K562 (cell line): ENCODE data around the gene NDUFA7. TPM values are rescaled to one million over a fixed set of nuclear protein-coding genes. Genes with fewer than 3 reads are reported as not detected.

Experiments used
- ATAC-seq: fragments of 200-7000 bp; cut with Tn5 transposase; 3 replicates; pipeline ENCODE4 v1.9.1; 2020; ENCODE audit warnings: moderate library complexity
- BruUV-seq: library from RNA; stranded (reverse); fragments of 400-500 nt; replicated peaks from 2 replicates; lab custom pipeline; 2021; lab: Mats Ljungman, UMichigan
- CTCF ChIA-PET: fragments of 300-600 bp; formaldehyde crosslinking; extraction: SDS; loops from one replicate; lab custom pipeline; 2021; ENCODE audit warnings: low intra/inter-chr PET ratio; lab: Yijun Ruan, JAX
- POLR2A ChIA-PET: fragments of 300-600, 350-650 bp; sonication (Branson Sonifier 250); formaldehyde crosslinking; extraction: SDS; loops from one replicate; lab custom pipeline; 2021; ENCODE audit warnings: antibody characterized with exemption, inconsistent platforms; lab: Yijun Ruan, JAX
- DNase-seq, 4 experiments: peaks; one replicate each; pipeline versions ENCODE4 v3.0.0 to v3.0.0-alpha.2; 2011 to 2018; ENCODE audit warnings: low spot score in 3 of 4, mixed read lengths in 3 of 4; ENCODE audit errors: extremely low read depth in 1 of 4
- FAIRE-seq: peaks from 2 replicates; lab custom pipeline; 2011; peaks lifted over from hg19 to GRCh38; lab: Jason Lieb, UNC
- H2AFZ ChIP-seq: 2 replicates; pipeline ENCODE4 v1.6.0; 2011; ENCODE audit warnings: low read depth, low read length, control low read depth, inconsistent platforms
- H3K27ac ChIP-seq: fragments of 200-600 bp; 3 replicates; pipeline ENCODE4 v1.8.0; 2011; ENCODE audit warnings: low read depth, mild to moderate bottlenecking, control low read depth, inconsistent platforms, low read length, moderate library complexity, mixed read lengths; ENCODE audit errors: extremely low read depth
- H3K27me3 ChIP-seq, 2 experiments: fragments of 300-600 bp in 1 of 2; 2 replicates in 1 of 2; 3 replicates in 1 of 2; pipeline versions ENCODE4 v1.6.0 to v1.8.0; 2011; ENCODE audit warnings: inconsistent platforms in 2 of 2, low read length in 2 of 2, mild to moderate bottlenecking in 1 of 2, mixed read lengths in 1 of 2, moderate library complexity in 1 of 2; ENCODE audit not compliant: control insufficient read depth in 2 of 2, insufficient read depth in 2 of 2
- H3K36me3 ChIP-seq: fragments of 300-600 bp; 3 replicates; pipeline ENCODE4 v1.8.0; 2011; ENCODE audit warnings: mild to moderate bottlenecking, low read length, inconsistent platforms; ENCODE audit not compliant: control insufficient read depth, insufficient read depth
- H3K4me1 ChIP-seq, 2 experiments: fragments of 200-600 bp in 1 of 2; replicated peaks in 1 of 2; 2 replicates in 1 of 2; 3 replicates in 1 of 2; pipeline versions ENCODE4 v1.5.1 to v1.8.0; 2011; ENCODE audit warnings: inconsistent platforms in 2 of 2, low read length in 2 of 2, mild to moderate bottlenecking in 1 of 2, mixed read lengths in 1 of 2, moderate library complexity in 1 of 2; ENCODE audit not compliant: control insufficient read depth in 2 of 2, insufficient read depth in 2 of 2
- H3K4me2 ChIP-seq: 2 replicates; pipeline ENCODE4 v1.6.1; 2011; ENCODE audit warnings: low read length, control low read depth, inconsistent platforms, mixed read lengths; ENCODE audit not compliant: insufficient read depth
- H3K4me3 ChIP-seq: fragments of 200-600 bp; sonication (generic), shearing (Covaris generic); 2 replicates; pipeline ENCODE4 v1.5.1; 2016; ENCODE audit warnings: control low read depth, inconsistent platforms
- H3K79me2 ChIP-seq: fragments of 200-600 bp; 3 replicates; pipeline ENCODE4 v1.8.0; 2011; ENCODE audit warnings: low read length, inconsistent platforms; ENCODE audit not compliant: control insufficient read depth, insufficient read depth
- H3K9ac ChIP-seq, 2 experiments: 2 replicates each; pipeline versions ENCODE4 v1.6.0 to v1.6.1; 2011; ENCODE audit warnings: low read depth in 2 of 2, low read length in 2 of 2, control low read depth in 1 of 2, inconsistent platforms in 1 of 2, mild to moderate bottlenecking in 1 of 2, mixed read lengths in 1 of 2; ENCODE audit not compliant: insufficient read depth in 1 of 2
- H3K9me1 ChIP-seq: one replicate; pipeline ENCODE4 v1.6.0; 2011; ENCODE audit warnings: inconsistent platforms, mild to moderate bottlenecking, low read length, moderate library complexity; ENCODE audit not compliant: control insufficient read depth, insufficient read depth
- H3K9me3 ChIP-seq: replicated peaks from 2 replicates; pipeline ENCODE4 v1.5.1; 2011; ENCODE audit warnings: low read depth, low read length, inconsistent platforms; ENCODE audit not compliant: control insufficient read depth, insufficient read depth
- H4K20me1 ChIP-seq: replicated peaks from 2 replicates; pipeline ENCODE4 v1.6.1; 2011; ENCODE audit warnings: low read length, inconsistent platforms, mixed read lengths; ENCODE audit not compliant: control insufficient read depth, insufficient read depth
- CREM ChIP-seq: IDR thresholded peaks from 2 replicates; pipeline ENCODE4 v1.6.1; 2014; ENCODE audit warnings: antibody characterized with exemption, low read depth
- EGR1 ChIP-seq: fragments of 450-650 bp; conservative IDR thresholded peaks from 2 replicates; pipeline ENCODE4 v1.6.1; 2017; ENCODE audit warnings: mild to moderate bottlenecking
- HDAC2 ChIP-seq: fragments of 450-650 bp; IDR thresholded peaks from 2 replicates; pipeline ENCODE4 v1.6.1; 2016; ENCODE audit warnings: mild to moderate bottlenecking
- HIVEP1 ChIP-seq: fragments of 250-450 bp; sonication (Bioruptor Pico); IDR thresholded peaks from 2 replicates; pipeline ENCODE4 v1.4.0; 2020; ENCODE audit warnings: mild to moderate bottlenecking
- KDM1A ChIP-seq, 2 experiments: fragments of 450-650 bp; IDR thresholded peaks; 2 replicates each; pipeline ENCODE4 v1.6.1; 2016; ENCODE audit warnings: mild to moderate bottlenecking in 2 of 2
- KDM5B ChIP-seq: fragments of 200-600 bp; sonication (generic); IDR thresholded peaks from 2 replicates; pipeline ENCODE4 v1.6.1; 2012; ENCODE audit warnings: low read depth, mild to moderate bottlenecking, moderate library complexity, low read length, control low read depth, inconsistent platforms; ENCODE audit not compliant: insufficient replicate concordance
- PHF20 ChIP-seq: fragments of 450-650 bp; IDR thresholded peaks from 2 replicates; pipeline ENCODE4 v1.6.1; 2018; ENCODE audit not compliant: partially characterized antibody
- RBBP5 ChIP-seq: fragments of 200-600 bp; sonication (generic); IDR thresholded peaks from 2 replicates; pipeline ENCODE4 v1.6.1; 2012; ENCODE audit warnings: borderline replicate concordance, mild to moderate bottlenecking, low read length, control low read depth, inconsistent platforms; ENCODE audit not compliant: insufficient read depth, poor library complexity, severe bottlenecking
- SIRT6 ChIP-seq: IDR thresholded peaks from one replicate; pipeline ENCODE4 v1.6.1; 2012; ENCODE audit warnings: low read depth, mild to moderate bottlenecking, control low read depth, inconsistent platforms, low read length, moderate library complexity
- ZBTB8A ChIP-seq: fragments of 450-650 bp; IDR thresholded peaks from 2 replicates; pipeline ENCODE4 v1.6.1; 2018; ENCODE audit warnings: mild to moderate bottlenecking, moderate library complexity; ENCODE audit not compliant: partially characterized antibody
- ZFP1 ChIP-seq: fragments of 450-650 bp; formaldehyde crosslinking; IDR thresholded peaks from 2 replicates; pipeline ENCODE4 v1.4.0; 2020; ENCODE audit warnings: mild to moderate bottlenecking, mixed read lengths
- ZNF253 ChIP-seq: fragments of 250-450 bp; sonication (Bioruptor Pico); conservative IDR thresholded peaks from 2 replicates; pipeline ENCODE4 v1.6.1; 2021; ENCODE audit warnings: mild to moderate bottlenecking
- ZNF507 ChIP-seq: conservative IDR thresholded peaks from 2 replicates; pipeline ENCODE4 v1.6.1; 2017; ENCODE audit warnings: missing genetic modification characterization, missing compliant biosample characterization
- WGBS: fragments of 100-300 bp; shearing (Covaris generic); methylation state at CpG from one replicate; pipeline ENCODE4 v1.1.6; 2016; ENCODE audit warnings: low coverage, mixed read lengths; ENCODE audit not compliant: insufficient coverage; ENCODE audit errors: missing lambda C conversion rate; 5-methylcytosine and 5-hydroxymethylcytosine counted together
- in situ Hi-C: fragments of 300-500 bp; cut with MboI; formaldehyde crosslinking; loops from 4 replicates; pipeline ENCODE4 v1.15.0; 2018; ENCODE audit warnings: inconsistent platforms, mixed read lengths
- intact Hi-C: fragments of 100-400 bp; cut with micrococcal nuclease; formaldehyde crosslinking; loops from 2 replicates; pipeline ENCODE4 v1.14.2; 2022
- polyA plus RNA-seq, 8 experiments: library from polyadenylated mRNA; depleted of rRNA in 4 of 8; stranded (reverse) in 5 of 8; unstranded in 3 of 8; fragments of >200 nt; fragmentation: Nextera tagmentation in 2 of 8; fragmentation: Illumina TruSeq in 1 of 8; extraction: Ambion mirVana in 2 of 8; extraction: Trizol in 1 of 8; gene quantifications; 2 replicates each; pipeline versions ENCODE4 v1.2.1 to v1.2.3, GENCODE V29; 2011 to 2014; ENCODE audit warnings: inconsistent platforms in 1 of 8, missing spikeins in 1 of 8
- total RNA-seq, 7 experiments: library from RNA; depleted of rRNA in 6 of 7; stranded (reverse); fragments of >200 nt in 6 of 7; fragmentation: Illumina TruSeq in 2 of 7; extraction: Trizol in 2 of 7; gene quantifications; 2 replicates each; pipeline versions ENCODE4 v1.2.1 to v1.2.3, GENCODE V29; 2011 to 2021; ENCODE audit warnings: low replicate concordance in 1 of 7
- TF ChIP-seq, protein P1 (sequence below): fragments of 250-450 bp; sonication (Bioruptor Pico); IDR thresholded peaks from 2 replicates; pipeline ENCODE4 v1.6.1; 2021; ENCODE audit warnings: mild to moderate bottlenecking
- TF ChIP-seq, protein P2 (sequence below): sonication (generic); formaldehyde crosslinking; IDR thresholded peaks from 2 replicates; pipeline ENCODE4 v1.8.0; 2022; ENCODE audit warnings: missing genetic modification reagents, mild to moderate bottlenecking, moderate library complexity, borderline replicate concordance
- TF ChIP-seq, protein P3 (sequence below): fragments of 200-800 bp; sonication (Bioruptor generic); IDR thresholded peaks from 2 replicates; pipeline ENCODE4 v1.6.1; 2017; ENCODE audit warnings: missing genetic modification characterization, missing compliant biosample characterization

NDUFA7 gene
- total and polyA plus RNA-seq, 9 of the 15 experiments (the other 6 are each of a cell fraction or from before 2014, with no cell fraction given): 70.8 to 348 (median 142) TPM

DNA sequence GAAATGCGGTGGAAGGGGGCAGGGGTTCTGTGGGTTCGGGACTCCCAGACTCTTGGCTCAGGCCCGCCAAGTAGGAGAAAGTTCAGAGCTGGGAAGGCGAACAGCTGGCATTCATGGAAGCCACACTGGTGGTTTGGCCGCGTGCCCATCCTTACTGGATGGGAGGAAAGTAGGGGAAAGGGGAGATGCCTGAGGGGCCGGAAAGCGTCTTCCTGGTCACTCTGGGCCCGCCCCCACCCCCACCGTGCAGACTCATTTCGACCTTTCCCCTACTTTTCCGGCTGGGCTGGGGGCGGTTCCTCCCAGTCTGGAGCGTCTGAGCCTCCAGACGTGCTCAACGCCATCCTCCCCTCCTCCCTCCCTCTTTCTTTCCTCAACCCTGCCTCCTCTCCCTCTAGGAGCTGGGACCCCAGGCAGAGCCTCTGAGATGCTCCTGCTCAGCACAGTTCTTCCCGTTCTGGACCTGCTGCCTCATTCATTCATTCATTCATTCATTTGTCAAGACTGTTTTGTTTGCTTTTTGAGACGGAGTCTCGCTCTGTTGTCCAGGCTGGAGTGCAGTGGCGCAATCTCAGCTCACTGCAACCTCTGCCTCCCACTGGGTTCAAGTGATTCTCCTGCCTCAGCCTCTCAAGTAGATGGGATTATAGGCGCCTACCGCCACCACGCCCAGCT is 46.3 kb upstream of the NDUFA7 start:
- Histone ChIP-seq H3K4me3 (no peak overlapping the region), H3K36me3 (no peaks in the 10 kb centered on the region), H3K27ac (no peak overlapping the region), H3K79me2 (no peaks in the 10 kb centered on the region), H3K9ac (0 out of 4 replicates have a peak overlapping the region, but pooled peaks of 1 of the 2 experiments have one; percentile 43), H3K9me1 (no peaks in the 10 kb centered on the region), H3K27me3 (peaks cover 0 to 12% of the 10 kb centered on the region in 2 experiments; a peak in 1 of 5 replicates), H2AFZ (peak overlapping the region; percentile 44), H3K4me1 (peaks cover 24 to 55% of the 10 kb centered on the region in 2 experiments), H4K20me1 (no peaks in the 10 kb centered on the region), H3K4me2 (peak overlapping the region; percentile 18), H3K9me3 (no peaks in the 10 kb centered on the region)
- ChIA-PET POLR2A (interaction anchor here (0.6 to 1.2 kb wide), 4 partner anchors 13 to 22 kb away, joined by 3 to 5 read pairs (median 4); no protein-coding TSS in a partner anchor), CTCF (interaction anchor here (0.5 to 1.4 kb wide), 2 partner anchors 14 to 57 kb away, joined by 3 read pairs; no protein-coding TSS in a partner anchor)
- intact Hi-C loops: no loop called here
- peak; percentile 33 for ATAC-seq
- no TSS peak for BruUV-seq
- DNase-seq: peak; percentile 49 to 58 (median 54)
- 19% methylated on average over 21 of the region's 23 CpGs for WGBS
- FAIRE-seq: no peak
- in situ Hi-C loops: no loop called here
- TF ChIP-seq, protein P1, sequence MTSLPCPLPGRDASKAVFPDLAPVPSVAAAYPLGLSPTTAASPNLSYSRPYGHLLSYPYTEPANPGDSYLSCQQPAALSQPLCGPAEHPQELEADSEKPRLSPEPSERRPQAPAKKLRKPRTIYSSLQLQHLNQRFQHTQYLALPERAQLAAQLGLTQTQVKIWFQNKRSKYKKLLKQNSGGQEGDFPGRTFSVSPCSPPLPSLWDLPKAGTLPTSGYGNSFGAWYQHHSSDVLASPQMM (CRISPR knock-in tag): no peak
- TF ChIP-seq, protein P2, sequence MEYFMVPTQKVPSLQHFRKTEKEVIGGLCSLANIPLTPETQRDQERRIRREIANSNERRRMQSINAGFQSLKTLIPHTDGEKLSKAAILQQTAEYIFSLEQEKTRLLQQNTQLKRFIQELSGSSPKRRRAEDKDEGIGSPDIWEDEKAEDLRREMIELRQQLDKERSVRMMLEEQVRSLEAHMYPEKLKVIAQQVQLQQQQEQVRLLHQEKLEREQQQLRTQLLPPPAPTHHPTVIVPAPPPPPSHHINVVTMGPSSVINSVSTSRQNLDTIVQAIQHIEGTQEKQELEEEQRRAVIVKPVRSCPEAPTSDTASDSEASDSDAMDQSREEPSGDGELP (CRISPR knock-in tag): peak; percentile 39; the same call in 1 of the 2 replicates
- TF ChIP-seq HIVEP1: no peak
- peak; percentile 55 for TF ChIP-seq EGR1
- no peak for TF ChIP-seq PHF20
- no peak for TF ChIP-seq ZBTB8A
- TF ChIP-seq KDM5B: peak; percentile 12
- TF ChIP-seq ZNF507 (tag): no peak
- TF ChIP-seq ZNF253 (CRISPR knock-in tag): no peak
- no peak for TF ChIP-seq ZFP1 (CRISPR knock-in tag)
- TF ChIP-seq RBBP5: no peak
- TF ChIP-seq, protein P3, sequence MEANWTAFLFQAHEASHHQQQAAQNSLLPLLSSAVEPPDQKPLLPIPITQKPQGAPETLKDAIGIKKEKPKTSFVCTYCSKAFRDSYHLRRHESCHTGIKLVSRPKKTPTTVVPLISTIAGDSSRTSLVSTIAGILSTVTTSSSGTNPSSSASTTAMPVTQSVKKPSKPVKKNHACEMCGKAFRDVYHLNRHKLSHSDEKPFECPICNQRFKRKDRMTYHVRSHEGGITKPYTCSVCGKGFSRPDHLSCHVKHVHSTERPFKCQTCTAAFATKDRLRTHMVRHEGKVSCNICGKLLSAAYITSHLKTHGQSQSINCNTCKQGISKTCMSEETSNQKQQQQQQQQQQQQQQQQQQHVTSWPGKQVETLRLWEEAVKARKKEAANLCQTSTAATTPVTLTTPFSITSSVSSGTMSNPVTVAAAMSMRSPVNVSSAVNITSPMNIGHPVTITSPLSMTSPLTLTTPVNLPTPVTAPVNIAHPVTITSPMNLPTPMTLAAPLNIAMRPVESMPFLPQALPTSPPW (CRISPR knock-in tag): 0 out of 2 replicates have a peak, but pooled peaks have one; percentile 12
- peak; percentile 88 to 89 for TF ChIP-seq KDM1A (IDR thresholded peaks at IDR 0.05)
- no peak for TF ChIP-seq HDAC2
- TF ChIP-seq SIRT6: no peak
- TF ChIP-seq CREM: 0 out of 2 replicates have a peak, but pooled peaks have one; percentile 11
